Astrocyte (in vitro differentiated cells and primary cell): ENCODE results near the gene ZNF835.

Source experiments
- CTCF ChIP-seq: IDR thresholded peaks from 2 replicates; pipeline ENCODE4 v1.5.1; 2011; ENCODE audit warnings: low read depth, mild to moderate bottlenecking, inconsistent platforms, low read length, moderate library complexity; ENCODE audit not compliant: insufficient read depth
- EZH2 ChIP-seq: IDR thresholded peaks from 2 replicates; pipeline ENCODE4 v1.6.1; 2012; ENCODE audit warnings: mild to moderate bottlenecking, low read length, inconsistent platforms; ENCODE audit not compliant: insufficient read depth

- TF ChIP-seq EZH2, result no peak
- no peak for TF ChIP-seq CTCF
Observed at GRCh38 chr19:56683116-56683515, 11.6 kb upstream of the ZNF835 start.
